Activated naive CD4-positive, alpha-beta T cell treated with anti-CD3 and anti-CD28 coated beads for 36 hours (primary cell): ENCODE data around the gene VDR. TPM values are rescaled to one million over a fixed set of nuclear protein-coding genes. Genes with fewer than 3 reads are reported as not detected.

Source experiments
- CTCF ChIA-PET: fragments of 350-600 bp; sonication (Branson Sonifier 250); formaldehyde crosslinking; loops from one replicate; lab custom pipeline; 2021; ENCODE audit warnings: antibody characterized with exemption; lab: Charles Lee
- DNase-seq: peaks from one replicate; pipeline ENCODE4 v3.0.0-alpha.2; 2020
- H3K27ac Mint-ChIP-seq: one replicate; pipeline ENCODE4 v1.8.0; 2021; ENCODE audit warnings: mild to moderate bottlenecking, mixed read lengths
- H3K27me3 Mint-ChIP-seq: one replicate; pipeline ENCODE4 v1.8.0; 2021; ENCODE audit warnings: low read depth, mixed read lengths
- H3K36me3 Mint-ChIP-seq: one replicate; pipeline ENCODE4 v1.8.0; 2021; ENCODE audit warnings: low read depth, mixed read lengths
- H3K4me1 Mint-ChIP-seq: one replicate; pipeline ENCODE4 v1.8.0; 2021; ENCODE audit warnings: low read depth, mixed read lengths
- H3K4me3 Mint-ChIP-seq: one replicate; pipeline ENCODE4 v1.8.0; 2021; ENCODE audit warnings: mild to moderate bottlenecking, moderate library complexity, mixed read lengths
- H3K9me3 Mint-ChIP-seq: one replicate; pipeline ENCODE4 v1.8.0; 2021; ENCODE audit warnings: mixed read lengths
- intact Hi-C: fragments of 100-400 bp; cut with micrococcal nuclease; formaldehyde crosslinking; loops from one replicate; pipeline ENCODE4 v1.15.1; 2023
- total RNA-seq, 2 experiments: library from RNA; stranded (reverse); gene quantifications; one replicate each; pipeline ENCODE4 v1.2.3, GENCODE V29; 2021

The VDR gene
- total RNA-seq, 2 experiments from 2014 or later: 56.4 to 57.7 TPM

DNA sequence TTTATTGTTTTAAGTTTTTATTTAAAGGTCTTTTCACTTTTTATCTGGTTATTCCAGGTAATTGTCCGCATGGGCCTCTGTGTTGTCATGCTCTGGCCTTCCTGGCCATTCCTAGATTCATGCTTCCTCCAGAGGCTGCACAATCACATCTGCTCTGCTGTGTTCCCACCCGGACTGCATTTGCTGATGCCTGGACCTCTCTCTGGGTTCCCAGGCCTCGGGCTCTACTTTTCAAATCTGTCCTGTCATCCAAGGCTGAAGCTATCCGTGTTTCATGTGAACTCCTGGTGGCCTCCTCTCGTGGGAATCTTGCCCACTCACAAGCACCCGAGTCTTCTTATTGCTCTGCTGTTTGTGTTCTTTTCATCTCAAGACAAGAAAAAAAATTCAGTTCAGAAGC, 16.1 kb upstream of the VDR start:
- Mint-ChIP-seq H3K27ac (no peak overlapping the region), H3K27me3 (peaks cover 3% of the 10 kb centered on the region), H3K36me3 (no peaks in the 10 kb centered on the region), H3K9me3 (no peaks in the 10 kb centered on the region), H3K4me3 (no peak overlapping the region), H3K4me1 (no peaks in the 10 kb centered on the region)
- no peak for DNase-seq
- CTCF ChIA-PET: no interaction called here
- intact Hi-C loops: no loop called here

DNA sequence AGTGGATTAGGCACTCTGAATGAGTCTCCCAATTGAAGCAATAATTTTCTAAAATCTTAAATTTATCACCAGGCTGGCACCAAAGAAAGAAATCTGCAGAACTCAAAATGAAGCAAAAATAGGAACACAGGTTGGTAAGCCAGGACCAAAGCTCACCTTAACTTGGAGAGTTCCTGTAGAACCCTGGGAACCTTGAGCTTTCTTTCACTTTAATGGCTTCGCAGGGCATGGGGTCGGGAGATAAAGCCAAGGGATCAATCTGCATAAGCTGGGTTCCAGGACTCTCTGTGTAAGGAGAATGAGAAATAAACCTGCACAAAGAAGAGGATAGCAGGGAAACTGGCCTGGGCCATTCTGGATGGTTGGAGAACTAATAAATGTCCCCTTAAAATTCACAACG, 8.3 kb upstream of the VDR start:
- no peak overlapping the region for H3K27ac Mint-ChIP-seq
- CTCF ChIA-PET: interaction anchor here (0.7 to 2.7 kb wide), 6 partner anchors 13 to 277 kb away, joined by 3 to 7 read pairs (median 3); no protein-coding TSS in a partner anchor
- H3K9me3 Mint-ChIP-seq: no peaks in the 10 kb centered on the region
- H3K36me3 Mint-ChIP-seq: no peaks in the 10 kb centered on the region
- H3K4me1 Mint-ChIP-seq: no peaks in the 10 kb centered on the region
- intact Hi-C loops: no loop called here
- no peak overlapping the region for H3K4me3 Mint-ChIP-seq
- DNase-seq: no peak
- no peaks in the 10 kb centered on the region for H3K27me3 Mint-ChIP-seq

DNA sequence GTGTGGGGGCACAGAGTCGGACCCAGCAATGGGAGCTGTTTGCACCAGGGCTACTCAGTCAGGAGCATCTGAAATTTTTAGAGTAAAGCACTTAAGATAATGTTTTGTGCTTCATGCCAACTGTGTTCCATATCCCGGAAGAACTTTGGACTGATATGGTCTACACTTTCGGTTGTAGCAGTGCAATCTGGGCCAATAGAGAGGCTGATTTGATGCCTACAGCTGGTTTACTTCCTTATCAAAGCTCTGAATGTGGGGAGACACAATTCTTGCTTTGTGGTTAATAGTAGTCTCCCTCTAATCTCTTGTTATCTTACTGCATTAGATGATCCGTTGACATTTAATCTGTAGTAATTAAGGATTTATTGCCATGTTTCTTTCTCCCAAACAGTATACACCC, 7.8 kb upstream of the VDR start:
- Mint-ChIP-seq H3K9me3 (no peaks in the 10 kb centered on the region), H3K36me3 (no peaks in the 10 kb centered on the region), H3K4me1 (no peaks in the 10 kb centered on the region), H3K27me3 (peaks cover under 1% of the 10 kb centered on the region), H3K4me3 (no peak overlapping the region), H3K27ac (no peak overlapping the region)
- no peak for DNase-seq
- intact Hi-C loops: no loop called here
- CTCF ChIA-PET: interaction anchor here (0.8 to 2.7 kb wide), 4 partner anchors 12 to 277 kb away, joined by 3 to 7 read pairs (median 3); no protein-coding TSS in a partner anchor

DNA sequence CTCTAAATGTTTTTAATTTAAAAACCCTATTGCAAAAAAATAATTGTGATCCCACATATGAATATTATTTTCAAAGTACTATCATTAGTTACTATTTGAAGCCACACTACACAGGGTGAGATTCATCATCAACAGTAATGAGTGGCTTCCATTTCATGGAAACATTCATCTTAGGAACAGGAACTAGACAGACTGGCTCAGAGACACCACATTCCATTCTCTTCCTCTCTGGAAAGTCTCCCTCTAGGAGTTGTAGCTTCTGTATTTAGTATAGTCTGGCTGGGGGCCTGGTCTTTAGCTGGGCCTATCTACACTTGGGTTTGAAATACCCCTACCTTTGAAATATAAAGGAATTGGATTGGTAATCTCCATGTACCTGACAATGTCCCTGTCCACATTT, 6.2 kb upstream of the VDR start:
- Mint-ChIP-seq H3K9me3 (no peaks in the 10 kb centered on the region), H3K27ac (no peak overlapping the region), H3K27me3 (peaks cover 14% of the 10 kb centered on the region), H3K4me3 (no peak overlapping the region), H3K36me3 (no peaks in the 10 kb centered on the region), H3K4me1 (no peaks in the 10 kb centered on the region)
- intact Hi-C loops: no loop called here
- CTCF ChIA-PET: interaction anchor here (0.6 to 1.2 kb wide), 2 partner anchors 11 to 70 kb away, joined by 3 read pairs; no protein-coding TSS in a partner anchor
- no peak for DNase-seq

DNA sequence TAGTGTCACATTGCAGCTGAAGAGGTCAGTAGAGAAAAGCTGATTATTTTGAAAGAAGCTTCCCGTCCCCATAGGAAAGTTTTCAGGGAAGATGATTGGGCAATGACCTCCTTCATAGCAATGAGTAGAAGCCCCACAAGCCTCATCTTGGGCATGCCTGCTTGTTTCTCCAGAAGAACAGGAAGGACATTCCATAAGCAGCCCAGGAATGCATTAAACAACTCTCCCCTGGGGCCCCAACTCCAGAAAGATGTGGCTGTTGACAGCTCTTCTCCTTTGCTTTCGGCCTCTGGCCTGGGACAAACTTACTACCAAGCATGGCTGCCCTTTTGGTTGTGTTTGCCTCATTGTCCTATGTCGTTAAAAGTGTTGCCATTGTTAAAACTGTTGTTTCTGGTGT, 5.7 kb upstream of the VDR start:
- no peaks in the 10 kb centered on the region for H3K36me3 Mint-ChIP-seq
- H3K27ac Mint-ChIP-seq: no peak overlapping the region
- CTCF ChIA-PET: interaction anchor here (1.2 kb wide), 1 partner anchor 10 kb away, joined by 3 read pairs; no protein-coding TSS in a partner anchor
- peaks cover 3% of the 10 kb centered on the region for H3K4me1 Mint-ChIP-seq
- intact Hi-C loops: no loop called here
- H3K27me3 Mint-ChIP-seq: peaks cover 19% of the 10 kb centered on the region
- no peak overlapping the region for H3K4me3 Mint-ChIP-seq
- no peaks in the 10 kb centered on the region for H3K9me3 Mint-ChIP-seq
- DNase-seq: no peak

DNA sequence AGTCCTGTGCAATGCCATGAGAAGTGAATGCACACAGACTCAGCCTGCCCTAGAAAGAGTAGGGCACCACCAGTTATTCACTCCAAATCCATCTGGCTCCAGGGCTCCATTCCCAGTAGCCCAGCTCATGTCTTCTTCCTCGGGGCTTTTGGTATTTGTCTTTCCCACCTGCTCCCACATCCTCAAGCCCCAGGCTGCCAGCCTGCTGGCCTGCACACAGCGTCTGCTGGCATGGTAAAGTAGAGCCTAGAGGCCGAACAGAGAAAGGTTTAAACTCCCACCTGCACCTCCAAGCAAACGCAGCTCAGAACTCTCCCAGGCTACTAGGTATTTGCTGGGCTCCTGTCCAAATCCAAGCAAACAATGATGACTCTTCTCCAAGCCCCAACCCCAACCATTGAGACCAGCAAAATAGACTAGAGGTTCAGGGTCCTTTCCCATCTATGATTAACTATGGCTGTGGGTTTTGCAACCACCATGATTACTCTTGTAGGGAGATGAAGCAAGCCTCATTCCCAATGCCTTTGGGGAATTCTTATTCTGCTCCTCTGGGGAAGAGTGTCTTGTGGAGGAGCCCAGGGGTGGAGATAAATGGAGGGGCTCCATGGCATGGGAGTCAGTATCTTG, 5.2 kb upstream of the VDR start:
- H3K36me3 Mint-ChIP-seq: no peaks in the 10 kb centered on the region
- H3K4me3 Mint-ChIP-seq: no peak overlapping the region
- CTCF ChIA-PET: no interaction called here
- peaks cover 19% of the 10 kb centered on the region for H3K27me3 Mint-ChIP-seq
- intact Hi-C loops: no loop called here
- no peak for DNase-seq
- H3K9me3 Mint-ChIP-seq: no peaks in the 10 kb centered on the region
- H3K4me1 Mint-ChIP-seq: peaks cover 3% of the 10 kb centered on the region
- no peak overlapping the region for H3K27ac Mint-ChIP-seq

DNA sequence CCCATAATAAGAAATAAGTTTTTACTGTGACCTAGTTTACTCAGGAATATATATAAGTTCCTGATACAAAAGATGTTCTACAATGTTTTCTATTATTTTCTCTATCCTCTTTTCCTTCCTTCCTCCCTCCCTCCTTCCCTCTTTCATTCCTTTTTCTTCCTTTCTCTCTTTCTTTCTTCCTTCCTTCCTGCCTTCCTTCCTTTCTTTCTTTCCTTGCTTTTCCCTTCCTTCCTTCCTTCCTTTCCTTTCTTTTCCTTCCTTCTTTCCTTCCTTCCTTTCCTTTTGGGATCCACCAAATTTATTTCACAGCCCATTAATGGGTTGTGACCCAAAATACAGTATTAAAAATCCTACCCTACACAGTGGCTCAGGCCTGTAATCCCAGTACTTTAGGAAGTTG, 3.9 kb upstream of the VDR start:
- peaks cover 19% of the 10 kb centered on the region for H3K27me3 Mint-ChIP-seq
- no peaks in the 10 kb centered on the region for H3K9me3 Mint-ChIP-seq
- no peak overlapping the region for H3K4me3 Mint-ChIP-seq
- no peak for DNase-seq
- CTCF ChIA-PET: no interaction called here
- intact Hi-C loops: no loop called here
- H3K4me1 Mint-ChIP-seq: peaks cover 4% of the 10 kb centered on the region
- peaks cover 1% of the 10 kb centered on the region for H3K36me3 Mint-ChIP-seq
- H3K27ac Mint-ChIP-seq: no peak overlapping the region

DNA sequence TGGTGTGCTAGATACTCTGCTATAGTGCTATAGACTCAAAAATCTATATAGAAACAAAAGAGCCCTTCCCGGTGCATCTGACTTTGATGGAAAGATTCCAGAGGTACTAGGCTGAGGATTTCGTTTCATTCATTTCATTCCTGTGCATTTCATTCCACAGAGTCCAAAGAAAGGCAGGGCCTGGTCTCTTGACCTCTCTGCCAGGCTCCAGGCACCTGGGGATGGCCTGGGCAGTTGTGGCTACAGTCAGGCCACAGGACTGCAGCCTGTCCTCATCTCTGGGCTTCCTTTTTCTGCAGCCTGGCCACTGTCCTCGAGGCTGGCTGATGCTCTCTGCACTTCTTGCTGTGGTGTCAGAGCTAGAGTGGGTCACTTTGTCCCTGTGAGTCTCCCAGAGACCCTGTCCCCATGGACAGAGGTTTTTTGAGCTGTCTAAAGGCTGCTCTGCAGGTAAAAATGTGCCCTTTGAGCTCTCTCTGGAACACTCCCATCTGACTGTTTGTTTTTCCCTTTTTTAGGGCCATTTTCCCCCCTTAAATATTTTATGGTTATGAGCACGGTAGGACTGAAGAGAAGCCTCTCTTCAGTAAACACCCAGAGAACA, 3.2 kb upstream of the VDR start:
- peaks cover 7% of the 10 kb centered on the region for H3K36me3 Mint-ChIP-seq
- H3K27ac Mint-ChIP-seq: no peak overlapping the region
- DNase-seq: no peak
- peaks cover 19% of the 10 kb centered on the region for H3K27me3 Mint-ChIP-seq
- H3K4me1 Mint-ChIP-seq: peaks cover 12% of the 10 kb centered on the region
- no peaks in the 10 kb centered on the region for H3K9me3 Mint-ChIP-seq
- no peak overlapping the region for H3K4me3 Mint-ChIP-seq
- intact Hi-C loops: no loop called here
- CTCF ChIA-PET: no interaction called here

DNA sequence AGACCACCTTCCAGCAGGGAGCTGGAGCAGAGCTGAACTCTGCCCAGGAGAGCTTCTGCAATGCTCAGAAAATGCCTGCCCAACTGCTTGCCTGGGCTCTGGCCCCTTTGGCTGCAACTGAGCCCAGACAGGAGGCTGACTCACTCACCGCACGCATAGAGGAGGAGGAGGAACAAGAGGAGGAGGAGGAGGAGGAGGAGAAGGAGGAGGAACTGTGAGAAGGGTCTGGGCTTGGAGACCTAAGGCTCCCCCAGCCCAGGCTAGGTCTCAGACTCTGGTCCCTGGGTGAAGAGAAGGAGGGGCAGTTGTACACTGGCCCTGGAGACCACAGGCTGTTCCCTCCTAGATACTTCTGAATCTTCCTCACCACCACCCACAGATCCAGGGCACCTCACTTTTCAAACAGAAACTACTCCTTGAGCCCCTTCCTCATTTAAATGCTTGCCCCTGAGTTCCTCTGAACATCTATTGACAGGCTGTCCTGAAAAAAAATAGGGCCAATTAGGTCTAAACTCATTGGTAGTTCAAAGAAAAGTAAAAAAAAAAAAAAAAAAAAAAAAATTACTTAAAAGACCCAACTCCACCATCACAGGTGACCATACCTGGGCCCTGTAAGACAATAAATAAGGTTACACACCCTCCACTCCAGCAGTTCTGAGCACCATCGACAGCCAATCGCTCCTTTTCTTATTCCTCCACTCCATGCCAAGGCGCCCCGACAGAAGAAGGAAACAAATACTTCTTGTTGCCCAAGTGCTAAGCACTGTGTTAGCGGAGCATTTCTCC, 674 bp downstream of the VDR start:
- Mint-ChIP-seq H3K9me3 (no peaks in the 10 kb centered on the region), H3K4me1 (peaks cover 48% of the 10 kb centered on the region), H3K36me3 (peaks cover 30% of the 10 kb centered on the region), H3K27ac (peak overlapping the region; percentile 93), H3K27me3 (peaks cover 19% of the 10 kb centered on the region), H3K4me3 (peak overlapping the region; percentile 98)
- intact Hi-C loops: loop anchor here (1.0 to 5.0 kb wide), 7 partner anchors 19 to 294 kb away; partner anchors contain the start of genes ASB8 and RPAP3
- peak; percentile 87 for DNase-seq
- CTCF ChIA-PET: interaction anchor here (0.6 to 2.6 kb wide), 11 partner anchors 10 to 1208 kb away, joined by 3 to 25 read pairs (median 4); no protein-coding TSS in a partner anchor

DNA sequence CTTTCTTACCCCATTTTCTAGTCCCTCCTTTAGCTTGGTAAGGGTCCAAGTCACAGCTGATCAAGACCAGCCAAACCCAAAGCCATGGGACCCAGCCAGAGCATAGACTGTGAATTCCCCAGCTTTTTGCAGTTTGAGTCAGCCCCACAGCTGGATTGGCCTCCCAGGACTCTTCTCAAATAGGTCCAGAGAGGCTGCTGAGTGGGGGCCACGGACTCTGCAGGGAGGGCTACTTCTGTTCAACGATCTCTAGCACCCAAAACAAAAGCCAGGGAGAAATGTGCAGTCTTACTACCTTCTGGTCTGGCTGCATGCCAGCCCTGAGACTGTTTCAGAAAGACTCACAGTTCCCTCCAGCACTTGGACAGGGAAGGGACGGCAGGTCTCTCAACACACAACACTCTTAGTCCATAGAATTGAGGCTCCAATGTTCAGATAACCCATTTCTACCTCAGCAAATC, 1.6 kb downstream of the VDR start:
- intact Hi-C loops: loop anchor here (5.0 kb wide), 1 partner anchor 251 kb away; no protein-coding TSS in a partner anchor
- no peaks in the 10 kb centered on the region for H3K9me3 Mint-ChIP-seq
- CTCF ChIA-PET: interaction anchor here (0.8 to 2.6 kb wide), 4 partner anchors 16 to 55 kb away, joined by 3 to 25 read pairs (median 4); no protein-coding TSS in a partner anchor
- peak; percentile 67 for DNase-seq
- H3K27me3 Mint-ChIP-seq: peaks cover 19% of the 10 kb centered on the region
- peak overlapping the region; percentile 93 for H3K27ac Mint-ChIP-seq
- H3K4me1 Mint-ChIP-seq: peaks cover 49% of the 10 kb centered on the region
- H3K36me3 Mint-ChIP-seq: peaks cover 36% of the 10 kb centered on the region
- peak overlapping the region; percentile 98 for H3K4me3 Mint-ChIP-seq

DNA sequence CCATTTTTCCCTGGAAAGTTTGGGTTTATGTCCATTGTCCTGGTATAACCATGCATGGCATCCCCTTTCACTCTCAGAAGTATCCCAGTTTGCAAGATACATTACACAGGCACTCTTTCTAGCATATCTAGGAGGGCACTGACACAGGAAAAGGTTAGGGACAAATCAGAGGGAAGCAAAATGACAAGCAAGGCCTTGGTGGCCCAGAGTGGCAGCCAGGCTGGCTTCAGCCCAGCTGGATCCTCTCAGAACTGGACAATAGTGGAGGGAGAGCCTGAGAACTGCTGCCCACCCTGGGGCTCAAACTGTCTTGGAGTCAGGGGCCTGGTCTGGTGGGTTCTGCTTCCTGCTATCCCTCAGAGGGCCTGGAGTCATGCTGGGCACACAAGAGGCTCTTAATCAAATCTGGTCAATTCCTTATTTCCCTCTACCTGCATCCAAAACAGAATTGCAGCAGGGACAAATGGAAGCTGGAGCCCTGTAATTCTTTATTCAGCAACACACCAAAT, 2.6 kb downstream of the VDR start:
- DNase-seq: no peak
- H3K27me3 Mint-ChIP-seq: peaks cover 15% of the 10 kb centered on the region
- peaks cover 50% of the 10 kb centered on the region for H3K4me1 Mint-ChIP-seq
- intact Hi-C loops: loop anchor here (5.0 kb wide), 1 partner anchor 250 kb away; no protein-coding TSS in a partner anchor
- no peaks in the 10 kb centered on the region for H3K9me3 Mint-ChIP-seq
- no peak overlapping the region for H3K27ac Mint-ChIP-seq
- peak overlapping the region; percentile 98 for H3K4me3 Mint-ChIP-seq
- CTCF ChIA-PET: interaction anchor here (1.6 kb wide), 1 partner anchor 17 kb away, joined by 5 read pairs; no protein-coding TSS in a partner anchor
- H3K36me3 Mint-ChIP-seq: peaks cover 41% of the 10 kb centered on the region

DNA sequence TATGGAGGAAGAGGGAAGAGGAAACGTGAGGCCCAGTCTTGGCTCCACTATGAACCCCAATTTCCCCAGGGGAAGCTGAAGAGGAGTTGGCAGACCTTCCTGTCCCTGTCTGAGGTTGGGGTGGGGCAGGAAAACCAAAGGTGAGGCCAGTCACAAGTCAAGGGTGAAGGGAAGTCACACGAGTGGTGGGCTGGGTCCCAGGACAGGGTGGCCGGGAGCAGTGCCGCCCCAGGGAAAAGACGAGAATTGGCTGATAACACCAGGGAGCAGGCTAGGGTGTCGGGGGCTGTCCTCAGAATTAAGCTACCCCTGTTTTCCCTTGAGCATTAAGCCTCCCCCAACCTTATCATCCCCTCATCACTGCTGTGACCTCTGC, 3.1 kb downstream of the VDR start:
- intact Hi-C loops: loop anchor here (5.0 kb wide), 1 partner anchor 249 kb away; no protein-coding TSS in a partner anchor
- H3K27ac Mint-ChIP-seq: no peak overlapping the region
- H3K4me1 Mint-ChIP-seq: peaks cover 55% of the 10 kb centered on the region
- H3K27me3 Mint-ChIP-seq: peaks cover 10% of the 10 kb centered on the region
- DNase-seq: no peak
- no peaks in the 10 kb centered on the region for H3K9me3 Mint-ChIP-seq
- peak overlapping the region; percentile 36 for H3K4me3 Mint-ChIP-seq
- H3K36me3 Mint-ChIP-seq: peaks cover 41% of the 10 kb centered on the region
- CTCF ChIA-PET: interaction anchor here (1.6 kb wide), 1 partner anchor 17 kb away, joined by 5 read pairs; no protein-coding TSS in a partner anchor
